Measurements from ENCODE around the gene AQP1.

Gene AQP1

DNA sequence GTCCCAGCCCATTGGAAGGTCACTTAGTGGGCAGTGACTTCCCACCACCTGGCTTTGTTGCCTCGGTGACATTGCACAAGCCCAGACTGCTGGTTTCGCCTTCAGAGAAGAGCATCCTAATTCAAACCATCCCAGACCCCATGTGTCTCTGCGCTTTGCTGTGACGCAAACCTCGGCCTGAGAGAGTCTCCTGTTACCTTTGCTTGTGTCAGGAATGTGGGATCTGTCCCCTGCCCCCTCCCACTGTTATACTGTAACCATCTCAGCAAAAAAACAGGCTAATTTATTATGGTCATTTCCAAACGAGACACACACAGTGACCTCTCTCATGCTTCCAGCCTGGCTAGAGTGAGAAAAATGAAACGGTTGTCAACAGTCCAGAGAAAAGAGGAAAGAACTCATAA lies 25.0 kb upstream of the AQP1 start:
- no peak for DNase-seq

DNA sequence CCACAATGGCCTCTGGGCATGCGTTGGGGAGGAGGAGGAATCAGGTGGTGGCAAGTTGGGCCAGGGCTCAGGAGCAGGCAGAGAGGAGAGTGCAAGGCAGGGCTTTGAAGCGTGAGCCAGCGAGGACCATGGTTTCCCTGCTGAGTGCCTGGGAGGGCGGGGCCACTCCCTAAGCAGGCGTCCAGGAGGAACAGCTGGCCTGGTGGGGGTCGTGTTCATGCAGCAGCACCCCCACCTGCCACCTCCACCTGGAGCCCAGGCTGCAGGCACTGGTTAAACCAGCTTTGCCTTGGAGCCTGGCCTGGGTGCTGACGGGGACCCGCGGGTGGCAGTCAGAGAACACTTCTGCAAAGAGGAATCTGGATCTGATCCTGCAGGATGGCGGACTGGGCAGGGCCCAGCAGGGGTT lies 24.2 kb upstream of the AQP1 start:
- no peak for DNase-seq

DNA sequence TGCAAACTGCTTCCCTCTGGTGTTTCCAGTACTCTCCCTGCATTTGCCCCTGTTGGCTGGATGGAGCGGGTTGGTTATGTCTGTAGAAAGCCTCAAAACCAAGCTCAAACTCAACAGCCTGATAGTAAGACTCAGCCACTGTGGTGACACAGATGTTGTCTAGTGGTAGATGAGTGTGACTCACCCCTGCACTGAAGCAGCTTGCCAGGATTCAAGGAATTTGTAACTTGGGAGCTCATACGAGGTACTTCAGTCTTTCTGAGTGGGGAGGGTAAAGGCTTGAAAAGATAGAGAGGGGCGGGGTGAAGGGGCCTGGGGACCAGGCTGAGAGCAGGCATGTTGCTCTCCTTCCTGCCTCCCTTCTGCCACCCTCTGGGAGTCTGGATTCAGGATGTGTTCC lies 22.9 kb upstream of the AQP1 start:
- peak; percentile 79 for DNase-seq

DNA sequence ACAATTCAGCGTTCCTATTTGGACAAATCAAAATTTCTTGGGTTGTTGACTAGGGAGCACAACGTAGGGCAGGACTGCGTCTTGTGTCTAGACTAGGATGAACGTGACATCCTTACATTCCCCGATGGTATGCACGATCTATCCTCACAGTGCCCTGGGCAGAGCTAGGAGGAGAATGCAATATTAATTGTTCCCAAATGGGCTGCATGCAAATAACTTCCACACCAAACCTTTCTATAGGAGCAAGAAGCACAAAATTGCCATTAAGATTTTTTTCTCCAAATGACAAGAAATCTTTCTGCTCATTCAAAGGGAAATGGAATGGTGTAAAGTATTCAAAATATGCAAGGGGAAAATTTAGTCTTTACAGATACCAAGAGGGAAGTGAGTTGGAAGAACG lies 21.4 kb upstream of the AQP1 start:
- DNase-seq, result no peak

DNA sequence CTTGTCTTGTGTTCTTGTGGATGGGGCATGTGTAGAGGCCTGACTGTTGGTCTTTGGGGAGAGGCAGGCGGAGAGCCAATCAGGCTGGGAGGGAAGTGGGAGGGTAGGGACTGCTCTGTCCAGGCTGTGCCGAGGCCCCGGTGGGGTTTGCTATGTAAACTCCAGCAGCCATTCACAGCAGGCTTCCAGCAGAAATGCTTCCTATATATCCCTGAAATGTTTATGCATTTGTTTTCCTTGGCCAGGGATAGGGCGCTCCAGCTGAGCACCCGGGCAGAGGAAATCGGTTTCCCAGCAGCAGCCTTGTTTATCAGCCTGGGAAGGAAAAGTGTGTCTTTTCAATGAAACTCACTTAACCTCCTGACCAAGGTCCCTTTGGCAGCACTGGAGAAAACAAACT lies 18.3 kb upstream of the AQP1 start:
- no peak for DNase-seq

DNA sequence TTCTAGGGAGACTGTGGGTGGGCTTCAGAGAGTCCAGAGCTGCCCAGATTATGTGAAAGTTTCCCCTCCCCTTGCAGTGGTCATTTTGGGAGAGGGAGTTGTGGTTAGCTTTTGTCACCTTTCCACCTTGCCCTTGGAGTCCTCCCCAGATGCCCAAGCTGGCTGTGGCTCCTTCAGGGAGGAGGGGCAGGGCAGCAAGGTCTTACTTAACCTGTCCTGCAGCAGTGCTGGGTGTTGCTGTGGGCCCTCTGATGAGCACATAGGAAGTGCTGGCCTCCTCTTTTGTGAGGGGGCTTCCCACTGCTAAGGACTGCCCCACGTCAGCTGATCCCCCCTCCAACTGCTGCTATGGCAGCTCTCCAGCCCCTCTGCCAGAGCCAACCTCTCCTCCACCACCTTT lies 17.6 kb upstream of the AQP1 start:
- no peak for DNase-seq

DNA sequence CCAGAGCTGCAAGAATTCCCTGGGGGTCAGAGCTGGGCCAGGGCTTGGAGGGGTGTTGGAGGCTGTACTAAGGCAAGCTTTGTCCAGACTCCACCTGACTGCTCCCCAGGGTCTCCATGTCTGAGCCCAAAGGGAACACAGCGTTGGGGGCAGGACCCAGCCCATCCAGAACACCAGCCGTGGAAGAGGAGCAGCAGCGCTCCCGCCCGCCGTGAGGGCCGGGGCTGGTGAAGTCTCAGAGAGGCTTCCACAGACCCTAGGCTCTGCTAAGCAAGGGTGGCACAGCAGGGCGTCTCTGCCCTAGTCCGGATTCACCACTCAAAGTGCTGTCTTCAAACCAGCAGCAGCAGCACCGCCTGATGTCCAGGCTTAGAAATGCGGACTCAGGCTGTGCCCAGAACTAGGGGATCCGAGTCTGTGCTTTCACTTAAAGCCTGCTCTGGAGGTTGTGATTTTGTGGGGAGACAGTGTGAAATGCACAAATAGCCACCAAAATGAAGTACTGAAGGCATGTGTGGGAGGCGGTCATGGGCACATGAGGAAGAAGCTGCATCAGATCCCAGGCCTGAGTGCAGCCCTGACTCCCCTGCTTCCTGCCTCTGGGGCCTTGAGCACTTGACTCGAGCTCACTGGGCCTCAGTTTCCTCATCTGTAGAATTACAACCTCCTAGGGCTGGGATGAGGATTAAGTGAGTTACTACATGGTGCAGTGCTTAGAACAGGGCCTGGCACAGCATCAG lies 16.6 kb upstream of the AQP1 start:
- no peak for DNase-seq

DNA sequence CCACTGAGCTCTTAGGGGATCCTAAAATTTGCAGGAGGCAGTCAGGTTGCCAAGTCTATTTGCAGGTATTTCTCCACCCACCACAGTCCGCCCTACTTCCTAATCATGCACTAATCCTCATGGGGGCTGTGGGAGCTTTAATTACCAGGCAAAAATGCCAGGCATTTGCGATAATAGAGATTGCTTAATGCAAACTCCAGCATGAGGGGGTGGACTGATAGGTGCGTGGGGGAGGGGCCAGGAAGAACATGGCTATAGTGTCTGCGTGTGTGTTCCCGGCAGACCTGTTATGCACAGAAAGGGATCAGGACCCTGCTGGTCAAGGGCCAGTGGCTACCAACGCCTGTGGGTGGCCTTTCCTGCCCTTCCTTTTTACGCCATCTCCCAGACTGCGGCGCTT lies 15.6 kb upstream of the AQP1 start:
- no peak for DNase-seq

DNA sequence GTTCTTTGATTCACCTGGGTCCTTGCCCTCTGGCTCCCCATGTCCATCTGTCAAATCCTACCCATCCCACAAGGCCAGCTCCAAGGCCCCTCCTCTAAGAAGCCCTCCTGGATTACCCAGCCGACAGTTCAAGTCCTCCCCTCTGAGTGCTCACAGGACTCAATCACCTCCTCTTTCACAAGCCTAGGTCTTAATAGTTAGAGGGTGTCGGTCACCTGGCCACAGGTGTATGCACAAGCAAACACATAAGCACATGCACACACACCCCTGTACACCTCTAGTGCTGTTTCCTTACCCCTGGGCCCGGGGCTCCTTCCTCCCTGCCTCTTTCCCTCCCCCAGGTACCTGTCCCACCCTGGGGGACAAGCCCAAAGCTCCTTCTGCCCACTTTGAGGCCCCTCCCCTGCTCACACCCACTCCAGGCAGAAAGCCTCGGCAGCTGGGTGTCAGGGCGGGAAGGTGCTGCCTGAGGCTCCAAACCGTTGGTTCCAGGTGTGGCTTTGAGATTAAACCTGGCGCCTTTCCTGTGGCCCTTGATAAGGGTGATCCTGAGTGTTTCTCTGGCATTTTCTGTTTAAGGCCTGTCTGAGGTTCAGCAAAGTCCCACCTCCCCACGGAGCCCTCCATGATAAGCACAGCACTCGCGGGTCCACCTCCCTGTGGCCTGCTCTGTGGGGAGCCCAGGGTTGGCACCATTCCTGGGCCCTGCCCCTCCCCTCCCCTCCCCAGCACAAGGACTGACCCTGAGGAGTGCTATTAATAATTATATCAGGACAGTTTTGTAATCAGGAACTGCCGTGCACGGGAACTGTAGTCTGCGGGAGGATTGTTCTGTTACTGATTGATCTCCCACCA lies 14.6 kb upstream of the AQP1 start:
- no peak for DNase-seq

DNA sequence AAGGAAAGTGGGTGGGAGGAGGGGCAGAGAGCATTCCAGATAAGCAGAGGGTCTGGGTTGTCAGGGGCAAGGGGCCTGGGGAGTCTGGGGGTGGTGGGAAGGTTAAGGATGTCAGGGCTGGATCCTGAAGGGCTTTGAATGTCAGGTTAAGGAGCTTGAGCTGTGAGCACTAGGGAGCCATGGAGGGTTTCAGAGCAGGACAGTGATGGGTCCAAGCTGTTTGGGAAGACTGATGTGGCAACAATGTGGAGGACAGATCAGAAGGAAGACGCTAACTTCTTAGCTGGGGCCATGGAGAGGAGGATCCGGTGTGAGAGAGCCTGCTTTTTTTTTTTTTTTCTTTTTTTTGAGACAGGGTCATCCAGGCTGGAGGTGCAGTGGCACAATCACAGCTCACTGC lies 13.9 kb upstream of the AQP1 start:
- no peak for DNase-seq

DNA sequence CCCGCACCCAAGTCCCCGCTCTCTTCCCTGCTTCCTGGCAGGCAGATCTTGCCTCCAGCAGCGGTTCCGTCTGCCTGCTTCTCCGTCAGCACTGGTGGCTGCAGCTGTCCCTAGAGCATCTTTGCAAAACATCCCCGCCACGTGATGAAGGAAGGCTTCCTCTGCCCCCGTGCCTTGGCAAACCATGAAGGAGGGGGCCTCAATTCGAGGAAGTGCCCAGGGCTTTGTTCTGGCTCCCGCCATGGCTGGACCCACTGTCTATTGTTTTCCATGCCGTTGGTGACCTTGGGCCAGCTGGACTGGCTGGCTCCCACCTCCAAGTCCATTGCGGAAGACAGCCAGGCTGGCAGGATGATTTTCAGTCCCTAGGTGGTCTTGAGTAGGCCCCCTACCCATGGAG lies 13.2 kb upstream of the AQP1 start:
- DNase-seq, result no peak

DNA sequence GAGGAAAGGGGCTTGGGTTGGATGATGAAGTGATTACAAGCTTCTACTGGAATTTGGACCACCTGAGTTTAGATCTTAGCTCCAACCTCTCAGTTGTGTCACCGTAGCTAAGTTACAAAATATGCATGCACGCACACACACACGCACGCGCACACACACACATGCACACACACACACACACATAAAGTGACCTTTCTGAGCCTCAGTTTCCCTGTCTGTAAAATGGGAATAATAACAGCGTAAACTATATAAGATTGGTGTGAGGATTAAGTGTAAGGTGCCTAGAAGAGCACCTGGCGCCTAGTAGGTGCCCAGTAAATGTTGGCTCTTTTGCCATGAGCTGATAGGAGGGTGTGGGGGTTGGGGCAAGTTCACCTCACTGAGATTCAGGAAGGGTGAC lies 12.6 kb upstream of the AQP1 start:
- DNase-seq, result no peak

DNA sequence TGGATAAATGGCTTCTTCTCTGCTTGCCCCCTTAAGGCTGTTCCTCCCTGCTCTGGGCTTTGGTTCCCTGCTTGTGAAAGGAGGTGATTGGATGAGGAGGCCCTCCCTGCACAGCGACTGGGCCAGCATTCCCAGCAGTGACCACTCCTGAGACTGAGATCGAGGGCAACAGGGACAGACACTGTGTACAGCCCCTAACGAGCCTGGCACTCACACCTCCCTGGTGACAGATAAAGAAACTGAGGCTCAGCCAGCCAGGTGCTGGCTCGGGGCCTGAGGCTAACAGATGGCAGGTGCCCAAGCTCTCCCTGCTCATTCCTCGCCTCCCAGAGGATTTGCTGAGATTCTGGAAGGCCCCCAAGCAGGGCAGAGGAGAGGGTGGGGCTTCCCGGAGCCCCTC lies 12.0 kb upstream of the AQP1 start:
- no peak for DNase-seq

DNA sequence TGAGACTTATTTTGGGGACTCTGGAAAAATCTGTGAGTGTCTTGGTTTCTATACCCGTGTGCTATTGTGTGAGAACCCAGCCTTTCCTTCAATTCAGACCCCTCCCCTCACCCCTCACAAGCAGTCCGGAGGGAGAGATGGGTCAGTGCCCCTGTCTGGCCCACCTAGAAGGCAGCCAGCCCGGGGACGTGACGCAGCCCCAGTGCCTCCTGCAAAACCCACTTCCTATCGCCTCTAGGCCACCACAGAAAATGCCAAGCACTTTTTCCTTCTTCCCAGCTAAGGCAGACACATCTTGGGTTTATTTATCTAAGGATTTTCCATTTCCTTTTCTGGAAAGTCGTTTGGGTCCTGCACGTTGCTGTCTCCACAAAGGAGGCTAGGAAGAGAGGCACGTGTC lies 11.6 kb upstream of the AQP1 start:
- DNase-seq, result no peak

DNA sequence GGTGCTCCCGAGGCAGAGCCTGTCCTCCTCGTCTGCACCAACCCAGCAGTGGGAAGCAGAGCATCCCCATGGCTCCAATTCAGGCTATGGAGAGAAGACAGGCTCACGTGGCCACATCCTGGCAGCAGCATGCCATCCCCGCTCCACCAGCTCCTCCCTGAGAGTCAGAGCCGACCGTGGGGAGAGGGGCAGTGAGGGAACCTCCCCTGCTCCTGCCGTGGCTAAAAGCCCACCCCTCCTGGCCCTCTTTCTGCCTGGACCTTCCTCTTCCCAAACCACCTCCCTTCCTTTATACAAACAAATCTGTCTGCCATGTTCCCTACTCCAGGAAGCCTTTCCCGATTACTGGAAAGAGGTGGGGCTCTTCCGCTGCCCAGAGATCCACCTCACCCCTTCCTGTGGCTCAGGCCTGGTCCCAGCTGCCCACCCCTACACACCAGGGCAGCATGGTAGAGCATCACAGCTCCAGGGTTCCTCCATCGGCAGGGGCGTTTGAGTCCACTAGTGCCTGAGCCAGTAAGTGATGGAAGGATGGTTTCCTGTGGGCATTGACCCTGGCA lies 10.8 kb upstream of the AQP1 start:
- no peak for DNase-seq

DNA sequence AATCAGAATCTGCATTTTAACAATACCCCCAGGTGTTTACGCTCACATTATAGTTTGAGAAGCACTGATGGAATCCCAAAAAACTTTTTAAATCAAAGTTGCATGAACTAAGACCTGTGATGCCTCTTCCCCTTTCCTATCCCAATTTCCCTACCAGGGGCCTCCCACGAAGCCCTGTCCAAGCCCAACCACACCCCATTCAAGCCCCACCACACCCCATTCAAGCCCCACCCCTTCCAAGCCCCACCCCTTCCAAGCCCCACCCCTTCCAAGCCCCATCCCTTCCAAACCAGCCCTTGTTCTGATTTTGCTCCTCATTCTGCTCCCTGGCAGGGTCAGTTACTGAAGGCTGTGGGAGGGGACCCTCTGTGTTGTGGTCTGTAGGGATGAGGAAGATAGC lies 9.8 kb upstream of the AQP1 start:
- DNase-seq, result no peak

DNA sequence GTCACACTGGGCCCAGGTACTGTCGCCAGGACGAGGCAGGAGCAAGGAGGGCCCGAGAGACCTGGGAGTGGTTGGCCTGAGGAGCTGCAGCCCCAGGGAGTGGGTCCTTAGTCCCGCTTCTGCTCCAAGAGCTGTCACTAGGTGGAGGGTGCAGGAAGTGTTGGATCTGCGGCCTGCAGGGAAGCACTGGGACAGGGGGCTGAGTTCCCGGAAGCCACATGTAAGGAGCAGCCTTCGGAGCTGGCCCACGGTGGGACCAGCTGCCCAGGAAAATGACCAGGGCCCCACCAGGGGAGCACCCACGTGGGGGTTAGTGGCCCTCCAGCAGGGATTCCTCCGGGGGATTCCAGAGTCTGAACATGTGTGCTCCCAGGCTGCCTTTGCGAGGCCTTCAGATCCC lies 9.2 kb upstream of the AQP1 start:
- DNase-seq, result no peak

DNA sequence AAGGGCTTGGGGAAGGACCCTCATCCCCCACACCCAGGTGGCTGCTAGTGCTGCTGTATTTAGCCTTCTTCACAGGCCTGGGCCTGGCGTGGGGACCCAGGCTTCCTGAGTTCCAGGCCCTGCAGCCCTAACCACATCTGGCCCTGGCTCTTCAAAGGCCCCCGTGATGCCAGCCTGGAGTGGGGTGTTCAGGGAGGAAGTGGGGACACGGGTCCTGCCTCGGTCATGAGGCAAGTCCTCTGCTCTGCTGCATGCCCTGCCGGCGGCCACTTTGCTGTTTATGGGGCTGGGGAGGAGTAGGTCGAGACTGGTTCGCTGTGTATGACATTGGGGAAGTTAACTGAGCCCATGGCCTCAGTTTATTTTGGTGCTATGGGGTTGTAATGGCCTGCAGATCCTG lies 8.5 kb upstream of the AQP1 start:
- no peak for DNase-seq

DNA sequence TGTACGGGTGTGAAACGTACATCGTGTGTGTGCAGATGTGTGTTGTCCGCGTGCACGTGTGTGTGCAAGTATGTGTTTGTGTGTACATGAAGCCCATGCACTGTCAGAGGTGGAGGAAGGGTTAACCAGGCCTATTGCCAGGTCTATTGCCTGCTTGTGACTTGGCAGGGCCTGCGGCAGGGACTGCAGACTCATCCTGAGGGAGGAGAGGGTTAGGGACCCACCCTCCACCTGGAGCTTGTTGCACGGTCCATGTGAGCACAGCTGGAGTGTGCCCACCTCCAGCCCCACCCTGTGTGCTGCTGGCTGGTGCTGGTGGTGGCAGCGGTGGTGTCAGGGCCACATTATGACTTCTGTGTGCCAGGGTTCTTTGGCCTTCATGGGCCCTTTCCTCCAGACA lies 7.1 kb upstream of the AQP1 start:
- no peak for DNase-seq

DNA sequence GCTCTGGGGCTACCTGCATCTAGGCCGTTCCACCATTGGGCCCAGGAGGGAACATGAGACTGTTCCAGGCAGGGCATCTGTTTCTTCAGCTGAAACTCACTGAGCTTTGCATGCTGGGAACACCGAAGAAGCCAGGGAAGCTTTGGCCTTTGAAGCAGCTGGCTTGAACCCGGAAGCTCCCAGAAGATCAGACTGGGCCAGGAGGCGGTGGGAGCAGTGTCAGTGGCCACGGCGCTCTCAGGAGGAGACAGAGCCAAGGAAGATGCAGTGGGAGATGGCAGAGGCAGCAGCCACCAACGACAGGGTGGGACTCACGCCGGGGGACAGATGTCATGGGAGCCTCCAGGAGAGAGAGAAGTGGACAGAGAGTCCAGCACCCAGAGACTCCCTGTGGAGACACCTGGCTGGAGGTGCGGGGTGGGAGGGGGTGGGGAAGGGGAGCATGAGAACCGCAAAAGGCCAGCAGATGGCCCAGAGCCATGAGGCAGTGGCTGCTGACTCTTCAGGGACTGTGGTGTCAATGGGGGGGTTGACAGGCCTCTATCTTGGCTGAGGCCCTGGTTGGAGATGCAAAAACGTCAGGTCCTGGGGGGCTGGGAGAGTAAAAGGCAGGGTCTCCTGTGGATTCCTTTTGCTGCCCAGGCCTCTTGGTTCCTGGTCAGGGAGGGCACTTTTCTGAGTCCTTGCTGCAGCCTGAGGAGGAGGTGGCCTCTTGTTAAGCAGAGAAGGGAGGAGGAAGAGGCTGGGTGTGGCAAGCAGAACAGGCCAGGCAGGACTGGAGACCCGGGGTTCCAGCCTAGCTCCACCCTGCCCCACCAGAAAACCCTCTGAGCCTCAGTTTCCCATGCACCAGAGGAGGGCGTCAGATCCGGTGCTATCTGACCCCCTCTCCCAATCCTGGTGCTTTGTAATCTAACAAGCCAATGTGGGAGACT lies 6.3 kb upstream of the AQP1 start:
- DNase-seq, result no peak

DNA sequence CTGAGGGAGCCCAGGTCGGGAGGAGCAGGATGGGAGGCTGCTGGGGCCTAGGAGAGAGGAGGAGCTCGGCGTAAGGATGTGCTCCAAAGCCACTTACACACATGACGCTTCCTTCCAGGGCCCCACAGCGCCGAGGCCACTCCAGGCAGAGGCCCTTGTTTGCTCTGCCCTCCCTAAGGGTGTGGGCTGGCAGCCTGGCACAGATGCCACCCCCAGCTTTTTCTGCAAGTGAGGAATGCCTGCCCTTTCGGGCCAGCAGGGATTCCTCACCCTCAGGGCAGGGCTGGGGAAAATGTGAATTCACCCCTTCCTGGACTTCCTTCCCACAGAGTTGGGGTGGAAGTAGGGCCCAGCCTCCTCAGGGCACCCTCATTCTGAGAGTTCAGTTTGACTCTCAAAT lies 5.6 kb upstream of the AQP1 start:
- no peak for DNase-seq

DNA sequence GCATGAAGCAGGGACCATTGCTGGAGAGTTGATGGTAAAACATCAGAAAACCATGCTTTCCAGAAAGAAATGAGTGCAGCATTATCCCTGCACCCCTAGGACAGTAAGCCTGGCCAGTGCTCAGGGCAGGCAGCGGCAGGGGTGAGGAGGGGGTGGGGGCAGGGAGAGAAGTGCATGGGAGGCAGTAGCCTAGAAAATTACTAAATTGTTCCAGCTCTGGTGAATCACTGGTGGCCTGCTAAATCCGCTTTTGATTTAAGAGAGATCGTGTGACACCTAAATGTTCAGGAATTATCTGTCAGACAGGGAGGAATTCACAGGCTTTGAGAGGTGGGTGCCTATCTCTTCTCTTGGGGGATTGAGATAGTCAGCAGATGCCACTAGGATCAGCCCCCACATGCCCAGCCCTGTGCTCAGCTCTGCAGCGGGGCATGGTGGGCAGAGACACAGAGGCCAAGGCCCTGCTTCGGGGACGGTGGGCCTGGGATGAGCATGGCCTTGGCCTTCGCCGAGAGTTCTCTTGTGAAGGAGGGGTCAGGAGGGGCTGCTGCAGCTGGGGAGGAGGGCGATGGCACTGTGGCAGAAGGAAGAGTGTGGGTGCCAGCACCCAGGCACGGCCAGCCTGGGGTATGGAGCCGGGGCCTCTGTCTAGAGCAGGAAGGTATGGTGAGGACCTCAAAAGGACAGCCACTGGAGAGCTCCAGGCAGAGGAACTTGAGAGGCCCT lies 5.0 kb upstream of the AQP1 start:
- no peak for DNase-seq

All from islet precursor cell (in vitro differentiated cells).